ENCODE measurements around the gene FOSL2. TPM values are rescaled to one million over a fixed set of nuclear protein-coding genes. Genes with fewer than 3 reads are reported as not detected.
A peak's percentile ranks its signal among the peaks of the same experiment; 100 is the strongest.

Gene FOSL2
- total RNA-seq, 1 experiment from 2014 or later = 44.8 TPM

- peaks cover 0 to 9% of the 10 kb centered on the region in 2 experiments; a peak in 2 of 4 replicates for H3K4me1 ChIP-seq (ENCODE audit: control insufficient read depth in 1 of 2, insufficient read depth in 2 of 2, low read length in 2 of 2)
- H3K9me2 ChIP-seq (ENCODE audit: insufficient read depth) = no peaks in the 10 kb centered on the region
- no peaks in the 10 kb centered on the region for H3K27me3 ChIP-seq (ENCODE audit: insufficient read depth, low read length)
- H3K4me3 ChIP-seq (replicated peaks in 1 of 2; ENCODE audit: low read depth in 1 of 2, low read length in 2 of 2) = no peak overlapping the region
- no peaks in the 10 kb centered on the region for H4K20me1 ChIP-seq (ENCODE audit: insufficient read depth)
- H3K9me3 ChIP-seq (ENCODE audit: control insufficient read depth in 1 of 2, insufficient read depth in 1 of 2, low read depth in 1 of 2, low read length in 2 of 2) = no peaks in the 10 kb centered on the region
- no peaks in the 10 kb centered on the region for H3K36me3 ChIP-seq (ENCODE audit: control insufficient read depth in 1 of 2, insufficient read depth in 2 of 2, low read length in 2 of 2)
- TF ChIP-seq EZH2 (IDR thresholded peaks at IDR 0.05) (no peak), SIN3A (IDR thresholded peaks at IDR 0.05; ENCODE audit: low read depth) (no peak), ZFX (IDR thresholded peaks at IDR 0.05) (no peak), EZH2phosphoT487 (IDR thresholded peaks at IDR 0.05; ENCODE audit: borderline replicate concordance) (no peak), CTCF (IDR thresholded peaks at IDR 0.05 in 2 of 3, conservative IDR thresholded peaks at IDR 0.05 in 1 of 3; ENCODE audit: borderline replicate concordance in 1 of 3, insufficient read depth in 1 of 3, low read depth in 2 of 3, low read length in 2 of 3) (no peak), FOSL1 (IDR thresholded peaks at IDR 0.05; ENCODE audit: low read depth) (no peak), CBX3 (IDR thresholded peaks at IDR 0.05; ENCODE audit: low read depth) (no peak), MAX (IDR thresholded peaks at IDR 0.05) (no peak), JUND (IDR thresholded peaks at IDR 0.05) (no peak), TCF7L2 (IDR thresholded peaks at IDR 0.05; ENCODE audit: borderline replicate concordance, extremely low read depth, insufficient read depth, insufficient read length) (no peak), EGR1 (IDR thresholded peaks at IDR 0.05; ENCODE audit: low read depth) (no peak), YY1 (IDR thresholded peaks at IDR 0.05; ENCODE audit: extremely low read depth, insufficient replicate concordance, low read depth, low read length) (no peak), SP1 (IDR thresholded peaks at IDR 0.05; ENCODE audit: low read depth) (no peak), ATF3 (IDR thresholded peaks at IDR 0.05) (no peak), CEBPB (IDR thresholded peaks at IDR 0.05; ENCODE audit: low read depth) (no peak)
- ATAC-seq (peak; percentile 56), DNase-seq (ENCODE audit: low read depth, low spot score) (no peak)
- ChIA-PET CTCF (no interaction called here), RAD21 (ENCODE audit: low non-redundant PET in 1 of 2, low total read pairs in 2 of 2, uncharacterized antibody in 2 of 2, unreplicated experiment in 2 of 2) (no interaction called here), POLR2A (no interaction called here)
- no peak overlapping the region for H3K9ac ChIP-seq (ENCODE audit: low read length)
- intact Hi-C loops (cut with micrococcal nuclease) = no loop called here
- H3K79me2 ChIP-seq (ENCODE audit: insufficient read depth, low read length) = no peaks in the 10 kb centered on the region
- no peak overlapping the region for H2AFZ ChIP-seq (ENCODE audit: low read depth, low read length, poor library complexity, severe bottlenecking)
- BruUV-seq (replicated peaks) = no TSS peak
- H3K27ac ChIP-seq (ENCODE audit: low read depth, low read length) = no peak overlapping the region
- H3K4me2 ChIP-seq (ENCODE audit: low read length) = no peak overlapping the region
Measured at GRCh38 chr2:28366496-28367282, 26.0 kb upstream of the FOSL2 start.

All from HCT116 (cell line).